Left lung (tissue), 10 donors: ENCODE data around the gene TMEM182. TPM values are rescaled to one million over a fixed set of nuclear protein-coding genes. Genes with fewer than 3 reads are reported as not detected.

Source experiments
- ATAC-seq: fragments of 200-7000 bp; cut with Tn5 transposase; one replicate; pipeline ENCODE4 v1.9.1; 2020; ENCODE audit warnings: moderate library complexity
- DNase-seq, 4 donors: peaks; one replicate each; pipeline ENCODE4 v3.0.0-alpha.2; 2013 to 2020
- H3K27ac ChIP-seq, 2 donors: fragments of 200-600 bp; sonication (generic) in 1 of 2; one replicate each; pipeline versions ENCODE4 v1.5.0 to v1.8.0; 2020 to 2021
- H3K27me3 ChIP-seq, 2 donors: fragments of 200-600 bp; sonication (generic) in 1 of 2; one replicate each; pipeline versions ENCODE4 v1.5.0 to v1.8.0; 2020 to 2021
- H3K36me3 ChIP-seq, 2 donors: fragments of 200-600 bp; sonication (generic) in 1 of 2; one replicate each; pipeline versions ENCODE4 v1.5.0 to v1.8.0; 2020 to 2021
- H3K4me1 ChIP-seq, 2 donors: fragments of 200-600 bp; one replicate each; pipeline ENCODE4 v1.8.0; 2021
- H3K4me3 ChIP-seq, 2 donors: fragments of 200-600 bp; sonication (generic) in 1 of 2; one replicate each; pipeline versions ENCODE4 v1.5.0 to v1.8.0; 2020 to 2021; ENCODE audit warnings: mild to moderate bottlenecking in 1 of 2
- H3K9me3 ChIP-seq, 2 donors: fragments of 200-600 bp; sonication (generic) in 1 of 2; one replicate each; pipeline versions ENCODE4 v1.5.0 to v1.8.0; 2020 to 2021
- CTCF ChIP-seq, 2 donors: fragments of 200-600 bp; sonication (generic) in 1 of 2; IDR thresholded peaks; one replicate each; pipeline versions ENCODE4 v1.5.0 to v1.8.0; 2021; ENCODE audit warnings: antibody characterized with exemption in 2 of 2
- intact Hi-C, 2 donors: fragments of 100-400 bp; cut with DNase I; formaldehyde crosslinking; loops; one replicate each; pipeline versions ENCODE4 v1.11.2 to v1.14.2; 2022
- polyA plus RNA-seq, 6 donors: library from polyadenylated mRNA; unstranded; fragments of 120-200 nt; gene quantifications; one replicate each; pipeline ENCODE4 v1.2.1, GENCODE V29; 2013; ENCODE audit not compliant: insufficient read length in 6 of 6
- total RNA-seq, 2 donors: library from RNA; stranded (reverse); fragmentation: NEBNext Ultra II Directional; extraction: Animal tissue kit (Norgen Biotek cat#: 25700); gene quantifications; one replicate each; pipeline ENCODE4 v1.2.1, GENCODE V29; 2021
- donor health status: DM: no; HTN: yes; CAD: no.
- donor health status: DM: no; HTN: no; CAD: no.

Gene TMEM182
- total and polyA plus RNA-seq, 8 donors: 3.4 to 10.9 (median 8.6) TPM

GRCh38 chr2:102765061-102765460, 3.2 kb downstream of the TMEM182 start:
- ATAC-seq: no peak
- DNase-seq: no peak
- no peaks in the 10 kb centered on the region for H3K9me3 ChIP-seq
- H3K36me3 ChIP-seq: no peaks in the 10 kb centered on the region
- TF ChIP-seq CTCF (IDR thresholded peaks at IDR 0.05): no peak
- no peaks in the 10 kb centered on the region for H3K27me3 ChIP-seq
- intact Hi-C loops: no loop called here
- no peak overlapping the region for H3K27ac ChIP-seq
- no peak overlapping the region for H3K4me3 ChIP-seq
- H3K4me1 ChIP-seq: no peaks in the 10 kb centered on the region

GRCh38 chr2:102768253-102768652, 6.4 kb downstream of the TMEM182 start:
- Histone ChIP-seq H3K4me3 (no peak overlapping the region), H3K36me3 (no peaks in the 10 kb centered on the region), H3K9me3 (no peaks in the 10 kb centered on the region), H3K4me1 (no peaks in the 10 kb centered on the region), H3K27me3 (no peaks in the 10 kb centered on the region), H3K27ac (no peak overlapping the region)
- no peak for DNase-seq
- TF ChIP-seq CTCF (IDR thresholded peaks at IDR 0.05): no peak
- no peak for ATAC-seq
- intact Hi-C loops: no loop called here

GRCh38 chr2:102768892-102769291, 7.1 kb downstream of the TMEM182 start:
- Histone ChIP-seq H3K27me3 (no peaks in the 10 kb centered on the region), H3K9me3 (no peaks in the 10 kb centered on the region), H3K4me1 (no peaks in the 10 kb centered on the region), H3K36me3 (no peaks in the 10 kb centered on the region), H3K27ac (no peak overlapping the region), H3K4me3 (no peak overlapping the region)
- TF ChIP-seq CTCF (IDR thresholded peaks at IDR 0.05): no peak
- DNase-seq: no peak
- no peak for ATAC-seq
- intact Hi-C loops: no loop called here

- Histone ChIP-seq H3K4me3 (no peak overlapping the region), H3K27ac (no peak overlapping the region), H3K4me1 (no peaks in the 10 kb centered on the region), H3K9me3 (no peaks in the 10 kb centered on the region), H3K27me3 (no peaks in the 10 kb centered on the region), H3K36me3 (no peaks in the 10 kb centered on the region)
- ATAC-seq: no peak
- no peak for TF ChIP-seq CTCF (IDR thresholded peaks at IDR 0.05)
- no peak for DNase-seq
- intact Hi-C loops: no loop called here
Measured at GRCh38 chr2:102770506-102770905, 8.7 kb downstream of the TMEM182 start.

GRCh38 chr2:102771114-102771513, 9.3 kb downstream of the TMEM182 start:
- peak; percentile 59 for ATAC-seq
- TF ChIP-seq CTCF (IDR thresholded peaks at IDR 0.05): no peak
- Histone ChIP-seq H3K4me3 (no peak overlapping the region), H3K36me3 (no peaks in the 10 kb centered on the region), H3K27ac (no peak overlapping the region), H3K4me1 (no peaks in the 10 kb centered on the region), H3K27me3 (no peaks in the 10 kb centered on the region), H3K9me3 (no peaks in the 10 kb centered on the region)
- intact Hi-C loops: no loop called here
- peak in 2 of 4 donors; percentile 44 to 47 for DNase-seq
